ENCODE measurements around the gene LRRC4C.

DNA sequence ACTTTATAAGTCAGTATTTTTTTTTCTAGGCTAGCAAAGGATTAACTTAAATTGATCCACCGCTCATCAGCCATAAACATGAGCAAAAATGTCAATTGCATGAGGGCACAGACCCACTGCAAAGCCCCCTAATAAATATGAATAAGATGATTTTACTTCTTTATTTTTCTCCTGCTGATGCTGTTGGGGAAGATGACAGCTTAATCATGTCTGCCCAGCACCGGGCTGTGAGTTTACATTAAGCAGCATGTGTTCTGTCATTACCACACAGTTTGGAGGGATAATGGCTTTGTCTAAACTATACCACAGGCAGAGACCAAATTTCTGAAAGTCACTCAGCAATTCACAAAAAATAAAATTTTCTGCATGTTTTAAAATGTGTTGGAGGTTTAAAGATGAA, 346.3 kb downstream of the LRRC4C start:
- TF ChIP-seq YY1 (IDR thresholded peaks at IDR 0.05) (no peak), EGR1 (IDR thresholded peaks at IDR 0.05; ENCODE audit: low read depth in 2 of 2) (no peak), CTCF (IDR thresholded peaks at IDR 0.05; ENCODE audit: low read depth, low read length, missing input control) (no peak)

All from liver (tissue), 3 donors.